GM18873 (cell line): ENCODE measurements around the gene TAS2R42.

Experiments used
- ATAC-seq: cut with Tn5 transposase; IDR thresholded peaks from one replicate; pipeline ENCODE4 v1.9.1; 2021; ENCODE audit warnings: mild to moderate bottlenecking, moderate library complexity, moderate number of reproducible peaks; ENCODE audit not compliant: unreplicated experiment, low FRiP score

TAS2R42 gene, protein sequence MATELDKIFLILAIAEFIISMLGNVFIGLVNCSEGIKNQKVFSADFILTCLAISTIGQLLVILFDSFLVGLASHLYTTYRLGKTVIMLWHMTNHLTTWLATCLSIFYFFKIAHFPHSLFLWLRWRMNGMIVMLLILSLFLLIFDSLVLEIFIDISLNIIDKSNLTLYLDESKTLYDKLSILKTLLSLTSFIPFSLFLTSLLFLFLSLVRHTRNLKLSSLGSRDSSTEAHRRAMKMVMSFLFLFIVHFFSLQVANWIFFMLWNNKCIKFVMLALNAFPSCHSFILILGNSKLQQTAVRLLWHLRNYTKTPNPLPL

DNA sequence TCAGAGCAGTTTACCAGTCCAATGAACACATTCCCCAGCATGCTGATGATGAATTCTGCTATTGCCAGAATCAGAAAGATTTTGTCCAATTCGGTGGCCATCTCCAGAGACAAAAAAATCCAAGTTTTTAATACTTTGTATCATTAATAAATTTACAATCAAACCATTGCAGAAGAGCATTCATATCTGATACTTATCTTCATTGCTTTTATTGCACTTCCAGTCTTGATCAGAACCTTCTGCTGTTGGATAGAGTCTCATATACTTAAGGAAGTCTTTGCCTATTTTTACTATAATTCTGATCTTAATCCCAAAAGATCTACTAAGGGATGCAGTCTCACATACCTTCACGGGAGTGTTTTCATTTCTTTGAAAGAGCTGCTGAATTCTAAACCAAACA lies at the start of gene TAS2R42:
Gene TAS2R42 (minus strand): TSS at position 101 of the 400 bp plus-strand sequence. CDS start 0 bp downstream, at position 101.
- no peak for ATAC-seq

DNA sequence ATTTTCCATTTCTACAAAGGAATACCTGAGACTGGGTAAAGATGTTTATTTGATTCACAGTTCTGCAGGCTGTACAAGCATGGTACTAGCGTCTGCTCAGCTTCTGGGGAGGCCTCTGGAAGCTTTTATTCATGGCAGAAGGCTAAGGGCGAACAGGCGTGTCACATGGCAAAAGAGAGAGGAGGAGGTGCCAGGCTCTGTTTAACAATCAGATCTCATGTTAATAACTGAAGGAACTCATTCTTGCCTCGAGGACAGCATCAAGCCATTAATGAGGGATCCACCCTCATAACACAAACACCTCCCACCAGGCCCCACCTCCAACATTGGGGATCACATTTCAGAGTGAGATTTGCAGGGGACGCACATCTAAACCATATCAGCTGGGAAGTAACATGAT lies 46.8 kb upstream of the TAS2R42 start:
- no peak for ATAC-seq

DNA sequence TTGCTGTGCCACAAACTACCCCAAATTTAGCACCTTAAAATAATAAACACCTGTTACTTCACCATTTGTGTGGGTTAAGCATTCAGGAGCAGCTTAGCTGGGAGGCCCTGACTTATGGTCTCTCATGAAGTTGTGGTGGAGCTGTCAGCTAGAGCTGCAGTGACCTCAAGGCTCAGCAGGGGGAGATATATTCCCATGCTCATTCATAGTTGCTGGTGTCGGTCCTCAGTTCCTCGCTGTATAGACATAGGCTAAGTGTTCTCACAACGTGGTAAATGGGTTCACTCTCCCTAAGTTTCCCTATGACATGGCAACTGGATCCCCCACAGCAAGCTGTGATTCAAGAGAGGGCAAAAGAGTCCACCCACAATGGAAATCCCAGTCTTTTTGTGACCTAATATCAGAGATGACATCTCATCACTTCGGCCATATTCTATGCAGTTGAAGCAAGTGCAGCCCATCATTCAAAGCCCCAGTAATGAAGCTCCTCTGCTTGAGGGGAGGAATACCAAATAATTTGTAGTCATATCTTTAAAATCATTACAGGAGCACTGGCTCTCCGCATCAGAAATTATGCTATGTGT lies 41.7 kb upstream of the TAS2R42 start:
- peak; percentile 52 for ATAC-seq

DNA sequence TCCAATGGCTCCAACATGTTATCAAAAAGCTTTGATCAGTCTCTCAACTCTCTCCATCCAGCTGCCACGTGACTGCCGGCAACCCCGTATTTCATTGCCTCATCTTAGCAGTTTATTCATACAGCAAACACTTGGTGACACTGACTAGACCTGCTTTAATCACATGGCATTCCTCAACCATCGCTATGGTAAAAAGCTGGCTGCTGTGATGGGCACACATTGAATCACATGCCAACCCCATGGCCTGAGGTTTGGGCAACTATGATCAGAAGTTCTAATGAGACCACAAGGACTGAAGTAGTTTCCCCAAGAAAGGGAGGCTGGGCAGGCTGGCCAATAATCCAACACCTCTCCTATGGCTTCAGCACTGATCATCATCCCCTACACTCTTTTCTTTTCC lies 40.6 kb upstream of the TAS2R42 start:
- ATAC-seq: no peak

DNA sequence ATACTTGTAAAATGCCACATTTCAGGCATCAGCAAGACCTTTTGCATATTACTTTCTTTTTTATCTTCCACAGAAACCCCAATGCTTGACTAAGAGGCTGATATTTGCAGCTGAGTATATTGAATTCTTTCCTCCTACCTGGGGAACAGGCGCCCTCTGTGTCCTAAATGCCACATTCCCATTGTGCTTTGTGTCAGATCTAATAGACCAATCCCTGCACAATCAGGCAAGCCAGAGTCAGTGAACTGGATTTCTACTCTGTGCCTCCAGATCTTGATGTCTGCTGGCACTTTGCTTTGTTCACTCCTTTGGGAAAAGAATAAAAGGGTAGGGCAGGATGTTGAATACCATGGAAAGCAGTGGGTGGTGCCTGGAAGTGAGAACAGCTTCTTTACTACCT lies 22.4 kb upstream of the TAS2R42 start:
- no peak for ATAC-seq

DNA sequence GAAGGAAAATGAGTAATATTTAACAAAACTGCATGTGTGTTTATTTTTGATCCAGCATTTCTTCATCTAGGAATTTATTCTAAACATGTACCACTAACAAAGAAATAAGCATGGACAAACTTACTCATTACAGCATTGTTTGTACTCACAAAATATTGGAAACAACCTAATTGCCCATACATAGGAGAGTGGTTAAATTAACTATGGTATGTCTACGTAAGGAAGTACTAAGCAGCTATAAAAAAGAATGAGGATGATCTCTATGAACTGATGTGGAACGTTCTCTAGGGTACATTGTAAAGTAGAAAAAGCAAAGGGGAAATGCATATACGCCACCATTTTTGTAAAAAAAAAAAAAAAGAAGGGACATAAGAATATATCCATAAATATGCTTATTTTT lies 17.4 kb upstream of the TAS2R42 start:
- no peak for ATAC-seq

DNA sequence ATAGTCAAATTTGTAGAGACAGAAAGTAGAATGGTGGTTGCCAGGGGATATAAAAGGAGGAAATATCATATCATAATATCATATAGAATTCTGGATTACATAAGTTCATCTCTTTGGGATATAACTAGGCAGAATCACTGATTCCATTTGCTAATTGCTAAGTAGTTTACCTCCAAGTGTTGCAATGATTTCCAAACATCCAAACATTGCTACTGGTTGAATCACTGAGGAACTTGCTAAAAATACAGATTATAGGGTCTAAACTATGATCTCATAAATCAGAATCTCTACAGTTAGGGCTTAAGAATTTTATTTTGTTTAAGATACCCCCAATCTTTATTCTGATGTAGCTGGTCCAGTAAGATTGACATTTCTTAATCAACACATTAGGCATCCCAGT lies 16.1 kb upstream of the TAS2R42 start:
- ATAC-seq: no peak

DNA sequence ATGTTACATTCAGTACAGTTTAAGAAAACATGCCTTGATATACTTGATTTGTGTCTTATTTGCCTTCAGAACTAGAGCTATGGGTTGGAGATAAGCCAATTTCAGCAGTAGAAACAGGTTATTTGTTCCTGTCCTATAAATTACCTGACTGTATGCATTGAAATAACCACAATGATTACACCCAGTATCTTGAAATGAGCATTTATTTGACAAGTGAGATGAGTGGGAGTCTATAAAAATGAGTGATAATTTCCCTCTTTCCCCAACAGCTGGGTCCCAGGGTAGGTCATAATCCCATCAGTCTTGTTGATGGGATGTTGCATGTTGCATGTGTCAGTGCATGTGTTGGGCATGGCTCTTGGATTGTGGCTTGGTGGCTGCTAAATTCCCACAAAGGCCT lies 3.7 kb downstream of the TAS2R42 start:
- ATAC-seq: no peak

DNA sequence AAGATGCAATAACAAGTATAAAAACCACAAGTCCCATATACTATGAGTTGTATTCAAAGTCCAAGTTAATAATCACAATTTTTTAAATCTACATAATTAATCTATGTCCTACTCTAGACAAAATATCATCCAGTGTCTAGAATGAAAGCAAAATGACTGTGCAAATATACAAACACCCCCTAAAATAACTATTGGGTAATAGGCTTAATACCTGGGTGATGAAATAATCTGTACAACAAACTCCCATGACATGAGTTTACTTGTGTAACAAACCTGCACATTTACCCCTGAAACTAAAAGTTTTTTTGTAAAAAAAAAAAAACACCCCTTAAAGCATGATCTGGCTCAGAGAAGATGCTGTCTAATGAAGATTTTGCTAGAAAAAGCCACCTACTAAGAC lies 4.2 kb downstream of the TAS2R42 start:
- ATAC-seq: no peak

DNA sequence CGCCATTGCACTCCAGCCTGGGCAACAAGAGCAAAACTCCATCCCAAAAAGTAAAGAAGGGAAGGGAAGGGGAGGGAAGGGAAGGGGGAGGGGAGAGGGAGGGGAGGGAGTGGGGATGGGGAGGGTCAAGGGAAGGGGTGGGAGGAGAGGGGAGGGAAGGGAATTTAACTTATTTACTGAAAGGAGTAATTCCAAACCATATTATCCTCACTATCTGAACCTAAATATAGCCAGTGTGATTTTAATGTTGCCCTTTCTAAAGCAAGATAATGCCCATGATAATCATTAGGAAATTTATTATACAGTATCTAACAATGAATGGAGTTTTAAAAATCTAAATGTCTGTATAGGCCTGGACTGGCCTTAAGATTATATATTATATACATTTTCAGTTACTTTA lies 8.5 kb downstream of the TAS2R42 start:
- ATAC-seq: no peak

DNA sequence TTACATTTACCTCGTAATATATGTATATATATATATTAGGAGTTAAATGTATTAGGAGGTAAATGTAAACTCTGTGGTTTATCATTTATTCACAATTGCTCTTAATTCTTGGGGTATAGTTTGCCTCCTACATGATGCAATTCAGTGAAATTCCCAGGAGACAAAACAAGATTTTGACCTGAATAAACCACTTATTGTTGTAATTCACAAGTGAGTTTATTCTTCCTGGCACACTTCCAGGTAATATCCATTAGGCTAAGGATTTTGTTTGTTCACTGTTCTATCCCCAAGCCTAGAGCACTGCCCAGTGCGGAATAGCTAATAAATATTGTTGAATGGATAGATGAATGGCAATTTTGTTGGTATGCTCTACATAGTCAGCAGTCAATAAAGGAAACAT lies 12.7 kb downstream of the TAS2R42 start:
- no peak for ATAC-seq

DNA sequence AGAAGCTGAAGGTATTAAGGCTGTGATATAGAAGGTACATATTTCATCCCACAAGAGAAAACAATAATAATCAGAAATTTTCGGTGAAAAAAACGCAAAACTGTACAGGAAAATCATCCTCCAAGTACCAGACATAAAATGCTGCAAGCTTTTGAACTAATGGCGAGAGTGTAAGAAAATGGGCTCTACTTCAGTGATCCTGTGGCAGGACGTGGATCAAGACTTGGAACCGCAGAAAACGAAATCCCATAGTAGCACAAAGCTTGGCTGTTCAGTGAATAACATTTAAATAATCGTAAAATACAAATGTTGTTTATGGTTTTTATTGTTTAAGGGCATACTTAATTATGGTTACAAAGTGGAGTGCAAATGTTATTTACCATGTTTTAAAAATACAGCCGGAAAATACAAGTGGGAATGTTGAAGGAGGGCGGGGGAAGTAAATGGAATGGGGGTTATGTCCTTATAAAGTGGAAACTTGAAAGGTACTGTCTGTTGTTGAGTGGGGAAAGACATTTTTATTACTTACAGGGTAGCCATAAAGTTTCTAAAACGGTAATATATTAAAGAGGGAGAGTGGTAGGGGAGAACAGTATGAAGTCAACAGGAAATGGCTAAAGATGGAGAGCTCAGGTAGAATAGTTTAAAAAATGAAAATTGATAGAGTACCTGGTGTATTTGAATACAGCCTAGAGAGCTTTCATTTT lies 14.6 kb downstream of the TAS2R42 start:
- ATAC-seq: no peak

DNA sequence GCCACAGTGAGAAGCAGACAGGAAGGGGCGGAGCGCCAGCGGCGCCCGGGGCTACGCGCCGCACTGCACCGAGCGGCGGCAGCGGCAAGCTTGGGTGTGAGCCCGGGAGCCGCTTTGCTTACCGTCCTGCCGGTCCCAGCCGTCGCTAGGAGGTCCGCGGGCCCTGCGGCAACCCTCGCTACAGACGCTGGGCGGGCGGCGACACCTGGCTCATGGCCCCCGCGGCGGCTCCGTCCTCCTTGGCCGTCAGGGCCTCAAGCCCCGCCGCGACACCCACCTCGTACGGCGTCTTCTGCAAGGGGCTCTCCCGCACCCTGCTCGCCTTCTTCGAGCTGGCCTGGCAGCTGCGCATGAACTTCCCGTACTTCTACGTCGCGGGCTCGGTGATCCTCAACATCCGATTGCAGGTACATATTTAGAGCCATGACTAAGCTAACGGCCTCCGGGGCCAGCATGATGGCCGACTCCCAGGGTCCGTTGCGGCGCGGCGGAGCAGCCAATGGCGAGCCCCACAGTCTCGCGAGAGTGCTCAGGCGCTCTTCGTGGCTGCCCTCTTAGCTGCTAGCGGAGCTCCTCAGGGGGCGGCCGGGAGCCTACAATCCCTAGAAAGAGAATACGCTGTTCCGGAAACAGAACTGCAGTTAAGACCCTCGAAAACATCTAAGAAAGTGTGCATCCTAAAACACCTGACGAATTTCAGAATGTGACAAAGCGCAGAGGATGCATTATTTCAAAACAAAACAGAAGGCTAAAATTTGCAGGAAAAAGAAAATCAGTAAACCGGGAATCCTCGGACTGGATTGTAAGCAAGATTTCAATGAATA lies 15.4 kb downstream of the TAS2R42 start, which contains the start of gene SMIM10L1:
Gene SMIM10L1 (plus strand): TSS at position 50 of the 824 bp plus-strand sequence. CDS start 163 bp downstream, at position 213.
- peak; percentile 96 for ATAC-seq

DNA sequence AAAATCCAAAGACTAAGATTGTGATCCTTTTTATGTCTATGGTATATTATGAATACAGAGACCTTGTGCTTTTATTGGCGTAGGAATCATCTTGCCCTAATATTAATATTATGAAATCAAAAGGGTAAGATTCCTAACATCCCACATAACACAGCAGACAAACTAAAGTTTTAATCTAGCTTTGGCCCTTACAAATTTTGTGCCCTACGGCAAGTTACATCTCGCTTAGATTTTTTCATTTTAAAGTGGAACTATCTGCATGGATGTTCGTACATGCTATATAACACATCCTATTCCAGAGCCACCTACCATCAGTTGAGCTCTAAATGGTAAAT lies 16.0 kb downstream of the TAS2R42 start:
- ATAC-seq: no peak

DNA sequence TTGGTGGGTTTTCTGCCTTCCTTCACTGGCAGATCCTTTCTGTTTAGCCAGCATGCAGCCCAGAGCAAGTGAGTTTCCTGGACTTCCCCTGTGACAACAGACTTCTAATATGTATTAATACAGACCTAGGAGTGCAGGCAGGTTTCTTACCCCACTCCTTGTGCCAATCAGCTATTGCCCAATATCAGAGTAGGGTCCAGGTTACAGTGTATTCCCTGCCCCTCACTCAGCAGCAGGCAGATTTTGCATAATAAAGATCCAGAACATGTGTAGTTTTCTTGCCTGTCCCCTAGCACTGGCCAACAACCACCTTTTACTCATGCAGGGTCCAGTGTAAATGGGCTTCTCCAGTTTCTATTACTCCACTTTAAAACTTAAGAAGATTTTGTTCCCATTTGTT lies 20.4 kb downstream of the TAS2R42 start:
- ATAC-seq: no peak

DNA sequence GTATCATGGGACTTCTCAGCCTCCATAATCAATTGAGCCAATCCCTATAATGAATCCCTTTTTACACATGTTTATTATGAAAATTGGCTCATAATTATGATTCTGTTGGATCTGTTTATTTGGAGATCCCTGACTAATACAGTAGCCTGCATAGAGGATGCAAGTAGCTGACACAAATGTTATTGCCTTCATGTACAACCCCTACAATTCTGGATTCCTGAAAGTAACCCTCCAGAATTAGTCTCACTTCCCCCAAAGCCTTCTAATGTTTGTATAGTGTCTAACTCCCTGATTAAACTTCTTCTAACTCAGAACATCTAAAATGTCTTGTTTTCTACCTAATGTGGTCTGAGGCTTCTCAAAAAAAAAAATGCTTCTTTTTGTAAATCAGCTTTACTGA lies 22.4 kb downstream of the TAS2R42 start:
- ATAC-seq: no peak

DNA sequence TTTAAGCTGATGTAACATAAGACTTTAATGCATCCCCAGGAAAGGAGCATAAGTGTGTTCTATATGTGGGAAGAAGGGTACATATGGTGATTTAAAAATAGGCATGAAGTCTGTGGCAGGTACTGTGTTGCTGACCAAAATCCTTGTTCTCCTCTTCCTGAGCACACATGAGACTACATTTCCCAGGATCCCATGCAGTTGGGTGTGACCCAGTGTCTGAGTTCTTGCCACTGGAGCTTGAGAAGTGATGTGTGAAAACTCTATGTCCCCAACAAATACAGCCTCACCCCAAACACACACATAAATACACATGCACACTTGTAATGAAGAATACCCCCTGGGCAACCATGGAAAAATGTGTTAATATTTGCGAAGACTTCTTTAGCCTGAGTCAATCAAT lies 24.2 kb downstream of the TAS2R42 start:
- no peak for ATAC-seq

DNA sequence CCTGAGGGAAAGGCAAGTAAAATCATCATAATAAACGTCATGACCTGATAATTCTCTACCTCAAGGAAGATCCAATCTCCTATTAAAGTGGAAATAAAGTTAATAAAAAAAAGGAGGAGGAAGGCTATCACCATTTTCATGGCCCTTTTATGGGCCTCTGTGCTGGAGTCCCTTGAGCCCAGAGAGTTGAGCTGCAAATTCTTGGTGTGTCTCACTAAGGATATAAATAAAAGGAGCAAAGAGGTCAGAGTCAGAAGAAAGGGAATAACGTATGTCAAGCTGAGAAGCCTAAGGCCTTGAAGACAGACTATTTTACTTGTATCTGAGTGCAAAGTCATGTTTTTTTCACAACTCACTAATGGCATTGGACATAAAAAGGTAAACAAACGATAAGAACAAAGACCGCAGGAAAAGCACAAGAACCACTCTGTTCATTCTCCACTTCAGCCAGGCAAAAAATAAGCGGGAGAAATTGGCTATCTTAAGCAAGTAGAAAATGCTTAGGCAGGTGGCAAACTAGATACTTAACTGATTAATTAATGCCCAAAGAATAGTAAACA lies 27.8 kb downstream of the TAS2R42 start:
- no peak for ATAC-seq

DNA sequence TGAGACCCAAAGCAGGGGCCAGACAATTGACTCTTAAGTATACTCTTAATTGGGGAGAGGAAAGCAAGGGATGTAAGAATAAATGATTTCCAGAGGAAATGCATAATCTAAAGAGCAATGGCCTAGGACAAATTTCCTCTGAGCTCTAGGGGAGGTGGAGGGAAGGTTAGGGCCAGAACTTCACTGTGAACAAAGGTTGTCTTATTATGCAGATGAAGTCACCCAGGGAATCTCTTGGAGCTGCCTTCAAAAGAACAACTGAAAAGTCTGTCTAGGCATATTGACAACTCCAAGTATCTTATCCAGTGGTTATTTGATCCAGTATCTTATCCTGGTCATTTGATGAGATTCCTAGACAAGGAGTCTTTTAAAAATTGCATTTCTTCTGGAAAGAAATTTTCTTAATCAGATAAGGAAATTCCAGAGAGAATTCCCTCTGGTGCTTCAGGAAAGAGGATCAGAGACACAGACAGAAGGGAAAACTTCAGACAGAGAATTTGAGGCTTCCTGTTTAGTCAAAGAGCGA lies 32.3 kb downstream of the TAS2R42 start:
- ATAC-seq: no peak

DNA sequence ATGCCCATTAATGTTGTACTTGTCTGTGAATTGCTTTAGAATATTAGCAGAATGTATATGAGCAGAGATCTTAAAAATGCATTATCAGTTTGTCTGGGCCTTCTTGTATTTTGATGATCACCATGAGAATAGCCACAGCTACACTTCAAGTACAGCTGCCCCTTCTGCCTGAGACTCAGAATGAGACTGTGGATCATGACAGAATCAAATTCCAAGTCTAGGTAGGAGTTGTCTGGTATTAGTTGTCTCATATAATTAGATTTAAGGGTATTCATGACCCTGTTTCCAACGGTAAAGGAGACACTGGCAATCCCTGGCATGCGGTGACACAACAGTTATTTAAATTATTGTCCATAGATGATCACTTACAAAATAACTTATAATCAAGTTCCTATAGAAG lies 34.0 kb downstream of the TAS2R42 start:
- ATAC-seq: no peak
